Lower leg skin (tissue), 4 donors: ENCODE measurements around the gene ZYG11B. TPM values are rescaled to one million over a fixed set of nuclear protein-coding genes. Genes with fewer than 3 reads are reported as not detected.

Experiments used
- total RNA-seq, 4 donors: library from RNA; depleted of rRNA; stranded (reverse); fragments of >200 nt; gene quantifications; one replicate each; pipeline ENCODE4 v1.1.0, GENCODE V29; 2016

The ZYG11B gene
- total RNA-seq, 4 donors from 2014 or later, result 24.1 to 29.9 (median 25.2) TPM

Other genes with a start within 250 kb of the ZYG11B start
- gene TUT4, start 173.4 kb upstream of the ZYG11B start, total RNA-seq, result 10 to 100 TPM; 36.8 to 94.0 (median 52.0) TPM
- 1 to 10 TPM; 4.8 to 9.1 (median 9.0) TPM for gene GPX7, start 124.1 kb upstream of the ZYG11B start, total RNA-seq
- gene SHISAL2A, start 93.3 kb upstream of the ZYG11B start, total RNA-seq, result not detected
- 10 to 100 TPM in 2 of 4 donors, 1 to 10 TPM in 2; 7.2 to 17.5 (median 8.9) TPM for gene COA7, start 28.1 kb upstream of the ZYG11B start, total RNA-seq
- gene ZYG11A, start 116.3 kb downstream of the ZYG11B start, total RNA-seq, result under 1 TPM; 0.03 to 0.25 (median 0.12) TPM
- gene ECHDC2, start 195.3 kb downstream of the ZYG11B start, total RNA-seq, result 100 to 1,000 TPM in 1 of 4 donors, 10 to 100 TPM in 3; 68.1 to 129 (median 79.0) TPM
- gene SCP2, start 200.8 kb downstream of the ZYG11B start, total RNA-seq, result 100 to 1,000 TPM in 2 of 4 donors, 10 to 100 TPM in 2; 79.4 to 124 (median 106) TPM